ENCODE results near the gene ZNF521.
A peak's percentile ranks its signal among the peaks of the same experiment; 100 is the strongest.

Gene ZNF521

GRCh38 chr18:25335676-25336075, 16.3 kb downstream of the ZNF521 start:
- no peak for DNase-seq (ENCODE audit: low read depth)

- DNase-seq (ENCODE audit: low read depth): no peak
Measured at GRCh38 chr18:25335062-25335461, 16.9 kb downstream of the ZNF521 start.

GRCh38 chr18:25334588-25334987, 17.4 kb downstream of the ZNF521 start:
- DNase-seq (ENCODE audit: low read depth): peak; percentile 3

- DNase-seq (ENCODE audit: low read depth): no peak
Measured at GRCh38 chr18:25332002-25332401, 20.0 kb downstream of the ZNF521 start.

GRCh38 chr18:25329783-25330182, 22.2 kb downstream of the ZNF521 start:
- no peak for DNase-seq (ENCODE audit: low read depth)

GRCh38 chr18:25327584-25327983, 24.4 kb downstream of the ZNF521 start:
- DNase-seq (ENCODE audit: low read depth): no peak

GRCh38 chr18:25326361-25326952, 25.5 kb downstream of the ZNF521 start:
- DNase-seq (ENCODE audit: low read depth): no peak

GRCh38 chr18:25322806-25323205, 29.2 kb downstream of the ZNF521 start:
- DNase-seq (ENCODE audit: low read depth): peak; percentile 4

GRCh38 chr18:25316381-25317018, 35.5 kb downstream of the ZNF521 start:
- no peak for DNase-seq (ENCODE audit: low read depth)

- DNase-seq (ENCODE audit: low read depth): no peak
Measured at GRCh38 chr18:25314838-25315190, 37.2 kb downstream of the ZNF521 start.

- DNase-seq (ENCODE audit: low read depth): no peak
Measured at GRCh38 chr18:25314151-25314837, 37.7 kb downstream of the ZNF521 start.

- DNase-seq (ENCODE audit: low read depth): no peak
Measured at GRCh38 chr18:25313268-25313667, 38.7 kb downstream of the ZNF521 start.

- DNase-seq (ENCODE audit: low read depth): peak; percentile 75
Measured at GRCh38 chr18:25310045-25310444, 41.9 kb downstream of the ZNF521 start.

GRCh38 chr18:25308381-25308780, 43.6 kb downstream of the ZNF521 start:
- DNase-seq (ENCODE audit: low read depth): no peak

- DNase-seq (ENCODE audit: low read depth): no peak
Measured at GRCh38 chr18:25307192-25307591, 44.8 kb downstream of the ZNF521 start.

GRCh38 chr18:25306671-25307070, 45.3 kb downstream of the ZNF521 start:
- DNase-seq (ENCODE audit: low read depth): no peak

- DNase-seq (ENCODE audit: low read depth): peak; percentile 13
Measured at GRCh38 chr18:25305584-25305983, 46.4 kb downstream of the ZNF521 start.

- DNase-seq (ENCODE audit: low read depth): no peak
Measured at GRCh38 chr18:25300492-25300891, 51.5 kb downstream of the ZNF521 start.

GRCh38 chr18:25299426-25300300, 52.3 kb downstream of the ZNF521 start:
- DNase-seq (ENCODE audit: low read depth): peak; percentile 79

GRCh38 chr18:25298853-25299274, 53.1 kb downstream of the ZNF521 start:
- DNase-seq (ENCODE audit: low read depth): peak; percentile 93

GRCh38 chr18:25295624-25296138, 56.3 kb downstream of the ZNF521 start:
- DNase-seq (ENCODE audit: low read depth): no peak

- no peak for DNase-seq (ENCODE audit: low read depth)
Measured at GRCh38 chr18:25291150-25291549, 60.8 kb downstream of the ZNF521 start.

Data from ELR (cell line).